Measurements from ENCODE around the gene IRF4.

Gene IRF4

GRCh38 chr6:382883-383810 is 8.4 kb upstream of the IRF4 start:
- no peak for DNase-seq

GRCh38 chr6:383856-384255 is 7.7 kb upstream of the IRF4 start:
- no peak for DNase-seq

- no peak for DNase-seq
Measured at GRCh38 chr6:384898-385297, 6.7 kb upstream of the IRF4 start.

DNA sequence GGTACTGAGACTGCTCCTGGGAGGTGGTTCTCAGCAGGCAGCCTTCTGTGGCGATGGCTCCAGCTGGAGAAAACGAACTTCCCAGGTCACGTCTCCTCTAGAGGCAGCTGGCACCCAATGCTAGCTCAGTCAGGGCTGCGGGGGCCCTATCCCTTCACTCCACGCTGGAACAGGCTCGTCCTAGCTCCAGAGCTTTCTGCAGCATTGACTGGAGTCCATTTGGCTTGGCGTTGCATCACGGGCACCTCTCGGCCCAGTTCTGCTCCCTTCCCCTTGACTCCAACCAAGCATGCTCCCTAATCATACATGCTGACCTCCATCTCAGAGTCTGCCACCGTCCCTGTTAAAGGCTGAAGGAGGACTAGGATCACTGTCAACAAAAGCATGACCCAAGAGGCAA is 5.9 kb upstream of the IRF4 start:
- DNase-seq = no peak

GRCh38 chr6:386688-387266 is 4.8 kb upstream of the IRF4 start:
- DNase-seq = no peak

GRCh38 chr6:387293-387741 is 4.2 kb upstream of the IRF4 start:
- DNase-seq = no peak

GRCh38 chr6:388202-388903 is 3.2 kb upstream of the IRF4 start:
- DNase-seq = no peak

- no peak for DNase-seq
Measured at GRCh38 chr6:389143-389542, 2.4 kb upstream of the IRF4 start.

DNA sequence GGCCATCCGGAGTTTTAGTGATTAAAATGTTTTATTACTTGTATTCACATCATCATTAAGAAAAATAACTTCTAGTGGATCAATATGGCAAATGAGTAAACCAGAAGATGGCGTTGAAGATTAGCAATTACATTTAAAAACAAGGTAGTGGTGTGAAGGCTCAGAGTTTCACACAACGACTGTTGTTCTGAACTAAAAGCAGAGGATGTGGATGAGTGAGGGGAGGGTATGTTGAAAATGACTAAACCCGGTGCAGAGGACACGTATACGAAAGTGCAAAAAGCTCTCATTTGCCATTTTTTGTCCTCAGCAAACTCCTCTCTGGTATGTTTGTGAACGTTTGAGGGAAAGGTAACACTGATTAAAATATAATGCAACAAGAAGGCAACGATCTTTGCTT is 1.9 kb upstream of the IRF4 start:
- no peak for DNase-seq

GRCh38 chr6:390914-391558 is 516 bp upstream of the IRF4 start:
- DNase-seq = no peak

GRCh38 chr6:392441-393390 is 1.2 kb downstream of the IRF4 start:
- no peak for DNase-seq

- no peak for DNase-seq
Measured at GRCh38 chr6:393391-394221, 2.1 kb downstream of the IRF4 start.

GRCh38 chr6:394641-395289 is 3.2 kb downstream of the IRF4 start:
- no peak for DNase-seq

- no peak for DNase-seq
Measured at GRCh38 chr6:395432-396125, 4.0 kb downstream of the IRF4 start.

GRCh38 chr6:396126-396520 is 4.6 kb downstream of the IRF4 start:
- no peak for DNase-seq

DNA sequence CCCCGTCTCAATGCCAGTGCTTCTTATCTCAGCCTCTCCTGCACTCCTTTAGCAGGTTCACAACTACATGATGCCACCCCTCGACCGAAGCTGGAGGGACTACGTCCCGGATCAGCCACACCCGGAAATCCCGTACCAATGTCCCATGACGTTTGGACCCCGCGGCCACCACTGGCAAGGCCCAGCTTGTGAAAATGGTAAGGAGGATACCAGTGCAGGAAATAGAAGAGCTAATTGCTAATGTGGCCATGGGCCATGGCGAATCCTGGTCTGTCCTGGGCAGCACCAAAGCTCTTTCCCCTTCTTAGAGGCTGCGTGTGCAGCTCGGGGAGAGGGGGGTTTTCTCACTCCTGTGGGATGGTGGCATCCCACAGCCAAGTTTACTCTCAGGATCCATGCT is 5.5 kb downstream of the IRF4 start:
- no peak for DNase-seq

- DNase-seq = no peak
Measured at GRCh38 chr6:397604-398003, 6.1 kb downstream of the IRF4 start.

DNA sequence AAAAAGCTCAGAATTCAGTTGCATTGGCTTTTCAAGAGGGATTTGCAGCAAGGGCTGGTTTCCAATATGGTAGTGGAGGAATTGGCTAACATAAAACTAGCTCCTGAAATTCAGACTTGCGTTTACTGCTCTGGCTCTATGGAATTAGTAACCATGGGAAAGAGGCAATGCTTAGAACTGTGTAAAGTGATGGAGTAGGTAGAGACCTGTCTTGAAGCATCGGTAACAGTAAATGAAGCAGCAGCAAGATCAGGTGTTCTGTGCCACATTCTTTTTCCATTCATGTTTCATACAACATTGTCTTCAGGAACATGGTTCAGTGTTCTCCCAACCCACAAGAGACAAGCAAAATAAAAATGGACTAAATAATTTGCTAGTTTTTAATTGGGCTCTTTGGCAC is 6.5 kb downstream of the IRF4 start:
- DNase-seq = no peak

DNA sequence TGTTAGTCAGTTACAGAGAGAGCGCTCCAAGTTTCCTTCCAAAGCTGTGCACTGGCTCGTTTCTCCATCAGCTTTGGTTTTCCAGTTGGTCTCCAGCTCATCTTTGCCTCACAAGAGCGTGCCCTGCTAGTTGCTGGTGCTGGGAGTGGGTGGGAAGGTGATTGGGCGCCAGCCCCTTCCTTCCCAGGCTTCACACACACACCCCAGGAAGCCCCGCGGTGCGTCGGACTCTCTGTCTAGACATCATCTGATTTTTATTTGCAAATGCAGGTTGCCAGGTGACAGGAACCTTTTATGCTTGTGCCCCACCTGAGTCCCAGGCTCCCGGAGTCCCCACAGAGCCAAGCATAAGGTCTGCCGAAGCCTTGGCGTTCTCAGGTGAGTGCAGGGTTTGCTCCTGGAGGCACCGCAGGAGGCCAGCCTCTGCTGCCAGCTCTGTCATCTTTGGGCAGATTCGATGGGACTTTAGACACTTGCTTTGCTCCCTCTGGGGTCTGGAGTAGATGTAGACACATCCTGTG is 7.1 kb downstream of the IRF4 start:
- no peak for DNase-seq
